Glutamatergic neuron (in vitro differentiated cells): ENCODE measurements around the gene DIP2B. TPM values are rescaled to one million over a fixed set of nuclear protein-coding genes. Genes with fewer than 3 reads are reported as not detected.
"Not testable (repeated sequence)": the region's sequence is repeated elsewhere in the genome, so short reads cannot be mapped to it uniquely, and the experiment has no call there.

Experiments
- DNase-seq: peaks from one replicate; pipeline ENCODE4 v3.0.0; 2022
- H3K27ac Mint-ChIP-seq: one replicate; pipeline ENCODE4 v1.8.0; 2020; ENCODE audit warnings: mild to moderate bottlenecking, mixed read lengths, inconsistent platforms; ENCODE audit not compliant: unreplicated experiment
- H3K27me3 Mint-ChIP-seq: one replicate; pipeline ENCODE4 v1.8.0; 2020; ENCODE audit warnings: mild to moderate bottlenecking, moderate library complexity, mixed read lengths, inconsistent platforms; ENCODE audit not compliant: unreplicated experiment
- H3K36me3 Mint-ChIP-seq: one replicate; pipeline ENCODE4 v1.8.0; 2020; ENCODE audit warnings: mild to moderate bottlenecking, mixed read lengths, inconsistent platforms; ENCODE audit not compliant: unreplicated experiment
- H3K4me1 Mint-ChIP-seq: one replicate; pipeline ENCODE4 v1.8.0; 2020; ENCODE audit warnings: mild to moderate bottlenecking, low read depth, mixed read lengths, inconsistent platforms; ENCODE audit not compliant: unreplicated experiment
- H3K4me3 Mint-ChIP-seq: one replicate; pipeline ENCODE4 v1.8.0; 2020; ENCODE audit warnings: mild to moderate bottlenecking, mixed read lengths, inconsistent platforms; ENCODE audit not compliant: unreplicated experiment
- H3K9me3 Mint-ChIP-seq: one replicate; pipeline ENCODE4 v1.8.0; 2020; ENCODE audit warnings: mild to moderate bottlenecking, moderate library complexity, mixed read lengths, inconsistent platforms; ENCODE audit not compliant: unreplicated experiment
- total RNA-seq: library from RNA; stranded (reverse); fragmentation: NEBNext Ultra II Directional; extraction: Animal tissue kit (Norgen Biotek cat#: 25700); gene quantifications from one replicate; pipeline ENCODE4 v1.2.1, GENCODE V29; 2021; ENCODE audit not compliant: unreplicated experiment
- TF ChIP-seq, protein P1 (sequence below): fragments of 200-600 bp; sonication (generic); IDR thresholded peaks from one replicate; pipeline ENCODE4 v1.5.0; 2021; ENCODE audit not compliant: partially characterized antibody, unreplicated experiment

Gene DIP2B
- total RNA-seq, 1 donor from 2014 or later = 37.3 TPM

DNA sequence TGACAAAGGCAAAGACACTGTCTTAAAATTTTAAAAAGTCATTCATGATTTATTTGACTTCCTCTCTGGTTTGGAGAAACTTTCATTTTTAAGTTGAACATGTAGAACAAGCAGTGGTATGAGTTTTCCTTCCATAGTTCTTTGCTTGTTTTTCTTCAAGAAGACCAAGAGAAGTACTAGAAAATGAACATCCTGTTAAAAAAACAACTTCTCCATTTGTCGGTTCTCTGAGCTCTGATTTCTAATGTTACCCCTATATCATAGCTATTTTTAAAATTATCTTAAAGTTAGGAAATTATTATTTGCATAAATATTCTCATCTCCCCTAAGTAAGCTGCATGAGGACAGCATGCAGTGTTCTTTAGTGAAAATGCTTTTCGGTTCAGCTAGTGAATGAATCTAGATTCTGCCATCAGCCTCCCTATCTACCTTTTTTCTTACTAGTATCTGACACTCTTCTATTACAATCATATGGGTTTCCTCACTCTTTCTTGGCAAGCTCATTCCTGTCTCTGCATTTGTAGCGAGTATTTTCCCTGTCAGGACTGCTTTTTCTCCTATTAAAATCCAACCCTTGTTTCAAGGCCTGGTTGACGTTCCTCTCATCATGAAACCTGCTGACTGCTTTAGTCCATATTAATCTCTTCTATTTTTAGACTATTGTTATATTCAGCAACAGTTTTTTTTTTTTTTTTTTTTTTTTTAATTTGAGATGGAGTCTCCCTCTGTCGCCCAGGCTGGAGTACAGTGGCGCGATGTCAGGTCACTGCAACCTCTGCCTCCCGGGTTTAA lies 15.8 kb downstream of the DIP2B start:
- peaks cover 2% of the 10 kb centered on the region for H3K9me3 Mint-ChIP-seq
- no peak overlapping the region for H3K27ac Mint-ChIP-seq
- no peak overlapping the region for H3K4me3 Mint-ChIP-seq
- H3K27me3 Mint-ChIP-seq = no peaks in the 10 kb centered on the region
- TF ChIP-seq, protein P1, sequence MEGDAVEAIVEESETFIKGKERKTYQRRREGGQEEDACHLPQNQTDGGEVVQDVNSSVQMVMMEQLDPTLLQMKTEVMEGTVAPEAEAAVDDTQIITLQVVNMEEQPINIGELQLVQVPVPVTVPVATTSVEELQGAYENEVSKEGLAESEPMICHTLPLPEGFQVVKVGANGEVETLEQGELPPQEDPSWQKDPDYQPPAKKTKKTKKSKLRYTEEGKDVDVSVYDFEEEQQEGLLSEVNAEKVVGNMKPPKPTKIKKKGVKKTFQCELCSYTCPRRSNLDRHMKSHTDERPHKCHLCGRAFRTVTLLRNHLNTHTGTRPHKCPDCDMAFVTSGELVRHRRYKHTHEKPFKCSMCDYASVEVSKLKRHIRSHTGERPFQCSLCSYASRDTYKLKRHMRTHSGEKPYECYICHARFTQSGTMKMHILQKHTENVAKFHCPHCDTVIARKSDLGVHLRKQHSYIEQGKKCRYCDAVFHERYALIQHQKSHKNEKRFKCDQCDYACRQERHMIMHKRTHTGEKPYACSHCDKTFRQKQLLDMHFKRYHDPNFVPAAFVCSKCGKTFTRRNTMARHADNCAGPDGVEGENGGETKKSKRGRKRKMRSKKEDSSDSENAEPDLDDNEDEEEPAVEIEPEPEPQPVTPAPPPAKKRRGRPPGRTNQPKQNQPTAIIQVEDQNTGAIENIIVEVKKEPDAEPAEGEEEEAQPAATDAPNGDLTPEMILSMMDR = no peak
- no peak for DNase-seq
- no peaks in the 10 kb centered on the region for H3K4me1 Mint-ChIP-seq
- no peaks in the 10 kb centered on the region for H3K36me3 Mint-ChIP-seq

DNA sequence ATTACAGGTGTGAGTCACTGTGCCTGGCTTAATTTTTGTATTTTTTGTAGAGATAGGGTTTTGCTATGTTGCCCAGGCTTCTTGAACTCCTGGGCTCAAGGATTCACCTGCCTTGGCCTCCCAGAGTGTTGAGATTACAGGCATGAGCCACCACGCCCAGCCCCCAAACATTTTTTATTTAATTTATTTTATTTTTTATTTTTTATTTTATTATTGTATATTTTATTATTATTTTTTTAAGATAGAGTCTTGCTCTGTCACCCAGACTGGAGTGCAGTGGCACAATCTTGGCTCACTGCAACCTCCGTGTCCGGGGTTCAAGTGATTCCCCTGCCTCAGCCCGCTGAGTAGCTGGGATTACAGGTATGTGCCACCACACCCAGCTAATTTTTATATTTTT lies 17.0 kb downstream of the DIP2B start:
- H3K4me3 Mint-ChIP-seq, H3K27me3 Mint-ChIP-seq, H3K4me1 Mint-ChIP-seq, H3K36me3 Mint-ChIP-seq, H3K27ac Mint-ChIP-seq, DNase-seq, H3K9me3 Mint-ChIP-seq: not testable (repeated sequence)

DNA sequence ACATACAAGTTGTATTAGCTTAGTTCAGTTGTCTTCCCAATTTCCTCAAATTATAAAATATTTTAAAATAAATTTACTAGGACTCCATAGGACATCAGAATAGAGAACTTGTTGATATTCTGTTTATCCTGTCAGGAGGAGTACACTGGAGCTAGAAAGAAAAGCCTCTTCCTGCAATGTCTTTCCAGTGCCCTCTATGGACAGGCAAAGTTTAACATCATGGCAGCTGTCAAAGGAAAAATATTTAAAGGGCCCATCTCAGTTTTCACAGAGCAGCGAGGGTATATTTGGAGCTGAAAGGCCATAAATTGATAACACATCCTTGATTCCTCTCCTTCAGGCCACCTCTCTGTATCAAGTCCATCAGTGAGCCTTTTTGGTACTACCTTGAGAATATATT lies 19.0 kb downstream of the DIP2B start:
- Mint-ChIP-seq H3K4me1 (no peaks in the 10 kb centered on the region), H3K27ac (no peak overlapping the region), H3K4me3 (no peak overlapping the region), H3K9me3 (peaks cover 2% of the 10 kb centered on the region), H3K36me3 (no peaks in the 10 kb centered on the region), H3K27me3 (no peaks in the 10 kb centered on the region)
- TF ChIP-seq, protein P1 = no peak
- no peak for DNase-seq

DNA sequence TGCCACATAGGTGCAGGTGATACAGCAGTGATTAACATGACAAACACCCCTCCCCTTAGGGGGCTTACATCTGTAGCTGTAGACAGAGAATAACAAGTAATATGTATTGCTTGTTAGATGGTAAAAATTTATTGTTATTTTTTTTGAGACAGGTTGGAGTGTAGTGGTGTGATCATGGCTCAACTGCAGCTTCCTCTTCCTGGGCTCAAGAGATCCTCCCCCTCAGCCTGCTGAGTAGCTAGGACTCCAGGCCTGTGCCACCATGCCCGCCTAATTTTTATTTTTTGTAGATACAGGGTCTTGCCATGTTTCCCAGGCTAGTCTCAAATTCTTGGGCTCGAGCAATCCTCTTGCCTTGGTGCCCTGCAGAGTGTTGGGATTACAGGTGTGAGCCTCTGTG lies 19.8 kb downstream of the DIP2B start:
- Mint-ChIP-seq H3K27ac (no peak overlapping the region), H3K4me1 (no peaks in the 10 kb centered on the region), H3K4me3 (no peak overlapping the region), H3K9me3 (peaks cover 2% of the 10 kb centered on the region), H3K36me3 (no peaks in the 10 kb centered on the region), H3K27me3 (peaks cover 2% of the 10 kb centered on the region)
- no peak for DNase-seq
- TF ChIP-seq, protein P1 = no peak

DNA sequence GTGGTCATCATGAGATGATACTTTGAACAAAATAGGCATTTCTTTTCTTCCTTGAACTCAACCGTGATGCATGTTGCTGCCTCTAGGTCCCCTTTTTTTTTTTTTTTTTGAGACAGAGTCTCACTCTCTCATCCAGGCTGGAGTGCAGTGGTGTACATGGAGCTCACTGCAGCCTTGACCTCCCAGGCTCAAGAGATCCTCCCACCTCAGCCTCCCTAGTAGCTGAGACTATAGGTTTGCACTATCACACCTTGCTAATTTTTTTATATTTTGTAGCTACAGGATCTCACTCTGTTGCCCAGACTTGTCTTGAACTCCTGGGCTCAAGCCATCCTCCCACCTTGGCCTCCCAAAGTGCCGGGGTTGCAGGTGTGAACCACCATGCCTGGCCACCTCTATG lies 20.6 kb downstream of the DIP2B start:
- TF ChIP-seq, protein P1 = no peak
- DNase-seq = no peak
- peaks cover 2% of the 10 kb centered on the region for H3K27me3 Mint-ChIP-seq
- no peak overlapping the region for H3K4me3 Mint-ChIP-seq
- no peak overlapping the region for H3K27ac Mint-ChIP-seq
- H3K36me3 Mint-ChIP-seq = no peaks in the 10 kb centered on the region
- peaks cover 2% of the 10 kb centered on the region for H3K9me3 Mint-ChIP-seq
- H3K4me1 Mint-ChIP-seq = no peaks in the 10 kb centered on the region
